GM23248 (cell line): ENCODE measurements around the gene APBA2. TPM values are rescaled to one million over a fixed set of nuclear protein-coding genes. Genes with fewer than 3 reads are reported as not detected.

Source experiments
- DNase-seq: peaks from one replicate; pipeline ENCODE4 v3.0.0-alpha.2; 2015
- H2AFZ ChIP-seq: fragments of 200-600 bp; sonication (generic); 2 replicates; pipeline ENCODE4 v1.6.1; 2016; ENCODE audit warnings: antibody characterized with exemption
- H3F3A ChIP-seq: fragments of 200-600 bp; sonication (generic); 2 replicates; pipeline ENCODE4 v1.6.1; 2016; ENCODE audit warnings: mild to moderate bottlenecking, antibody characterized with exemption, mixed run types; ENCODE audit not compliant: insufficient read depth
- H3K27ac ChIP-seq: fragments of 200-600 bp; sonication (generic); 2 replicates; pipeline ENCODE4 v1.5.1; 2016; ENCODE audit warnings: mild to moderate bottlenecking
- H3K27me3 ChIP-seq: fragments of 200-600 bp; sonication (generic); replicated peaks from 2 replicates; pipeline ENCODE4 v1.6.1; 2016; ENCODE audit warnings: mild to moderate bottlenecking; ENCODE audit not compliant: insufficient read depth
- H3K36me3 ChIP-seq: fragments of 200-600 bp; sonication (generic); 2 replicates; pipeline ENCODE4 v1.6.1; 2016; ENCODE audit warnings: low read depth, mild to moderate bottlenecking
- H3K4me1 ChIP-seq: fragments of 200-600 bp; sonication (generic); 2 replicates; pipeline ENCODE4 v1.6.1; 2016; ENCODE audit warnings: mild to moderate bottlenecking; ENCODE audit not compliant: insufficient read depth
- H3K4me2 ChIP-seq: fragments of 200-600 bp; sonication (generic); one replicate; pipeline ENCODE4 v1.6.1; 2016; ENCODE audit warnings: mild to moderate bottlenecking; ENCODE audit not compliant: unreplicated experiment
- H3K4me3 ChIP-seq: fragments of 200-600 bp; sonication (generic); 2 replicates; pipeline ENCODE4 v1.5.1; 2016; ENCODE audit warnings: mild to moderate bottlenecking
- H3K79me2 ChIP-seq: fragments of 200-600 bp; sonication (generic); 2 replicates; pipeline ENCODE4 v1.6.1; 2016; ENCODE audit warnings: mild to moderate bottlenecking; ENCODE audit not compliant: insufficient read depth
- H3K9ac ChIP-seq: fragments of 200-600 bp; sonication (generic); 2 replicates; pipeline ENCODE4 v1.6.1; 2016; ENCODE audit warnings: mild to moderate bottlenecking
- H3K9me2 ChIP-seq: fragments of 200-600 bp; sonication (generic); 2 replicates; pipeline ENCODE4 v1.6.1; 2016; ENCODE audit warnings: mixed run types, mild to moderate bottlenecking, moderate library complexity; ENCODE audit not compliant: insufficient read depth
- H3K9me3 ChIP-seq: fragments of 200-600 bp; sonication (generic); one replicate; pipeline ENCODE4 v1.6.1; 2017; ENCODE audit warnings: low read depth
- H4K20me1 ChIP-seq: fragments of 200-600 bp; sonication (generic); 2 replicates; pipeline ENCODE4 v1.6.0; 2016; ENCODE audit not compliant: insufficient read depth
- EZH2 ChIP-seq: fragments of 200-600 bp; sonication (generic); IDR thresholded peaks from 2 replicates; pipeline ENCODE4 v1.6.1; 2018; ENCODE audit warnings: antibody characterized with exemption, mild to moderate bottlenecking; ENCODE audit not compliant: insufficient read depth, poor library complexity, severe bottlenecking
- EZH2phosphoT487 ChIP-seq: fragments of 200-600 bp; sonication (generic); IDR thresholded peaks from 2 replicates; pipeline ENCODE4 v1.6.1; 2018; ENCODE audit warnings: antibody characterized with exemption, moderate library complexity, mild to moderate bottlenecking, low read depth; ENCODE audit not compliant: insufficient read depth
- WGBS, 2 experiments: methylation state at CpG; one replicate each; pipeline ENCODE4 v1.1.6; 2015 to 2017; ENCODE audit warnings: low lambda C conversion rate in 2 of 2, low coverage in 1 of 2; ENCODE audit errors: missing lambda C conversion rate in 2 of 2; 5-methylcytosine and 5-hydroxymethylcytosine counted together
- in situ Hi-C: fragments of 300-500 bp; cut with MboI; formaldehyde crosslinking; loops from 2 replicates; pipeline ENCODE4 v1.15.0; 2020
- polyA plus RNA-seq: library from polyadenylated mRNA; unstranded; fragments of >200 nt; fragmentation: Nextera tagmentation; extraction: Ambion mirVana; gene quantifications from 2 replicates; pipeline ENCODE4 v1.2.1, GENCODE V29; 2016
- total RNA-seq: library from RNA; depleted of rRNA; stranded (reverse); fragments of >200 nt; shearing (Covaris generic); gene quantifications from 2 replicates; pipeline ENCODE4 v1.2.3, GENCODE V29; 2014

Gene APBA2
- total and polyA plus RNA-seq, 2 experiments from 2014 or later, result 0.23 to 0.65 TPM

GRCh38 chr15:28943611-28944230 lies 57.9 kb downstream of the APBA2 start:
- no peaks in the 10 kb centered on the region for H3K9me3 ChIP-seq
- in situ Hi-C loops, result no loop called here
- DNase-seq, result no peak
- H3K27me3 ChIP-seq, result no peaks in the 10 kb centered on the region
- WGBS, 2 experiments, result 42 to 55% methylated on average over 11 of the region's 11 CpGs
- H3K4me2 ChIP-seq, result no peak overlapping the region
- no peaks in the 10 kb centered on the region for H3K36me3 ChIP-seq
- no peaks in the 10 kb centered on the region for H3K4me1 ChIP-seq
- TF ChIP-seq EZH2phosphoT487 (no peak), EZH2 (no peak)
- H3K9ac ChIP-seq, result no peak overlapping the region
- no peak overlapping the region for H2AFZ ChIP-seq
- no peak overlapping the region for H3K27ac ChIP-seq
- no peaks in the 10 kb centered on the region for H4K20me1 ChIP-seq
- H3K9me2 ChIP-seq, result no peaks in the 10 kb centered on the region
- H3K4me3 ChIP-seq, result no peak overlapping the region
- no peaks in the 10 kb centered on the region for H3K79me2 ChIP-seq
- no peaks in the 10 kb centered on the region for H3F3A ChIP-seq

DNA sequence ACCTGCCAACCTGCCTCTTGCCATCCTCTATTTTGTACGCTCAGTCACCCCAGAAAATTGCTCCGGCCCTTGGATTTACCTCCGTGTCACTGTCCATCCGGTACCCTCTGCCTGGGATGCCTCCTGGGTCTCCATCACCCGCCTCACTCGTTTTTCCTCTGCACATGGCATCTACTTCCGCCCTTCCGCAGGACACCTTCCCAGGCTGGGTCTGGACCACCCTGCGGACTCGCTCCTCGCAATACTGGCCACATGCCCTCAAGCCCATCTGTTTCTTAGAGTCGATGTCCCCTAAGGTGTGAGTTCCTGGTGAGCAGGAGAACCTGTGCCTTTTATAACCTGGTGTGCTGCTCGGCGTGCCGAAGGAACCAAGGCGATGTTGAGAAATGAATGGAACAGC lies 58.5 kb downstream of the APBA2 start:
- no peaks in the 10 kb centered on the region for H3K27me3 ChIP-seq
- no peak overlapping the region for H2AFZ ChIP-seq
- no peak overlapping the region for H3K27ac ChIP-seq
- TF ChIP-seq EZH2 (no peak), EZH2phosphoT487 (no peak)
- H3K4me3 ChIP-seq, result no peak overlapping the region
- H3K4me1 ChIP-seq, result no peaks in the 10 kb centered on the region
- H3K36me3 ChIP-seq, result no peaks in the 10 kb centered on the region
- H3F3A ChIP-seq, result no peaks in the 10 kb centered on the region
- no peaks in the 10 kb centered on the region for H4K20me1 ChIP-seq
- WGBS, 2 experiments, result 49 to 52% methylated on average over 16 of the region's 16 CpGs
- H3K9me2 ChIP-seq, result no peaks in the 10 kb centered on the region
- no peak overlapping the region for H3K9ac ChIP-seq
- no peak for DNase-seq
- in situ Hi-C loops, result no loop called here
- H3K9me3 ChIP-seq, result no peaks in the 10 kb centered on the region
- no peaks in the 10 kb centered on the region for H3K79me2 ChIP-seq
- H3K4me2 ChIP-seq, result no peak overlapping the region

DNA sequence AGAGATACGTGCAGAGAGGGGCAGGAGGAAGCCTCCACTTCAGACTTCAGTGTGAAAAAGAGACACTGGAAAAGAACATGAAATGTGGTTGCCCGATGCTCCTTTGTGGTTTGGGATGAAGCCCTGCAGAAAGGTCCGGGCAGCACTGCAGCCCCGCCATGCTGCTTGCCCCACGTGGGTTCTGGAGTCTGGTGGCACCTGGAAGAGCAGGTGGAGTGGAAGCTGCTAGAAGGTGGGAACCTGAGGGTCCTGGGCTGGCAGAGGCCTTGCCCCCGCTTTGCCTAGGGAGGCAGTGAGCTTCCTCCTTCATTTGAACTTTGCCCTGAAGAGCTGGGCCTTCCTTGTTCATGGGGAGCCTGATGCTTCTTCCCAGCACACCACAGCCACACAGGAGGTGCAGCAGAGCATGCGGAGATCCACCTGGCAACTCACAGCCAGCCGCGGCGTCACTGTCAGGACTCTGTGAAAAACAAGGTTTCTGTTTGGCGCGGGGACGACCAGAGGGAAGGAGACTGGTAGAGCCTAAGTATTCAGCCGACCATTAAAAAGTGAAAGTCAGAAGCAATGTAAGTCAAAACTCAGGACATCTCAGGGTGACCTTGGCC lies 59.0 kb downstream of the APBA2 start:
- no peak overlapping the region for H3K9ac ChIP-seq
- H3K4me2 ChIP-seq, result no peak overlapping the region
- in situ Hi-C loops, result no loop called here
- H3K9me2 ChIP-seq, result no peaks in the 10 kb centered on the region
- H3F3A ChIP-seq, result no peaks in the 10 kb centered on the region
- no peak overlapping the region for H3K4me3 ChIP-seq
- no peak overlapping the region for H3K27ac ChIP-seq
- no peaks in the 10 kb centered on the region for H3K27me3 ChIP-seq
- H2AFZ ChIP-seq, result no peak overlapping the region
- DNase-seq, result no peak
- H3K36me3 ChIP-seq, result no peaks in the 10 kb centered on the region
- 46 to 53% methylated on average over 14 of the region's 14 CpGs for WGBS, 2 experiments
- H3K79me2 ChIP-seq, result no peaks in the 10 kb centered on the region
- no peaks in the 10 kb centered on the region for H3K9me3 ChIP-seq
- no peak for TF ChIP-seq EZH2
- no peak for TF ChIP-seq EZH2phosphoT487
- no peaks in the 10 kb centered on the region for H4K20me1 ChIP-seq
- H3K4me1 ChIP-seq, result no peaks in the 10 kb centered on the region

GRCh38 chr15:28945626-28946230 lies 60.0 kb downstream of the APBA2 start:
- no peak for DNase-seq
- TF ChIP-seq EZH2phosphoT487, result no peak
- TF ChIP-seq EZH2, result no peak
- no peak overlapping the region for H3K4me2 ChIP-seq

More at GRCh38 chr15:28945626-28946230, 60.0 kb downstream of the APBA2 start:
- Histone ChIP-seq H3K79me2 (no peaks in the 10 kb centered on the region), H3K36me3 (no peaks in the 10 kb centered on the region), H2AFZ (no peak overlapping the region), H3K9ac (no peak overlapping the region), H3K4me3 (no peak overlapping the region), H3K9me2 (no peaks in the 10 kb centered on the region), H3K4me1 (no peaks in the 10 kb centered on the region), H3K27me3 (no peaks in the 10 kb centered on the region), H3K9me3 (no peaks in the 10 kb centered on the region), H3F3A (no peaks in the 10 kb centered on the region), H4K20me1 (no peaks in the 10 kb centered on the region), H3K27ac (no peak overlapping the region)
- WGBS, 2 experiments, result 45 to 48% methylated on average over 13 of the region's 13 CpGs
- in situ Hi-C loops, result no loop called here
